CD4-positive, alpha-beta T cell treated with Interleukin-2 at 100 ng/mL for 4 hours (primary cell): ENCODE results near the gene STK11.
A peak's percentile ranks its signal among the peaks of the same experiment; 100 is the strongest.
"Not testable (repeated sequence)": the region's sequence is repeated elsewhere in the genome, so short reads cannot be mapped to it uniquely, and the experiment has no call there.

Experiments used
- DNase-seq: peaks from one replicate; pipeline ENCODE4 v3.0.0-alpha.2; 2020; ENCODE audit warnings: low spot score

The STK11 gene

GRCh38 chr19:1237027-1237659 is 31.6 kb downstream of the STK11 start:
- DNase-seq, result no peak

GRCh38 chr19:1237754-1238368 is 32.3 kb downstream of the STK11 start, which contains the start of gene CBARP:
TSS of gene CBARP (minus strand) at chr19:1238005. CDS start at chr19:1236100, 1,905 bp downstream.
- no peak for DNase-seq

DNA sequence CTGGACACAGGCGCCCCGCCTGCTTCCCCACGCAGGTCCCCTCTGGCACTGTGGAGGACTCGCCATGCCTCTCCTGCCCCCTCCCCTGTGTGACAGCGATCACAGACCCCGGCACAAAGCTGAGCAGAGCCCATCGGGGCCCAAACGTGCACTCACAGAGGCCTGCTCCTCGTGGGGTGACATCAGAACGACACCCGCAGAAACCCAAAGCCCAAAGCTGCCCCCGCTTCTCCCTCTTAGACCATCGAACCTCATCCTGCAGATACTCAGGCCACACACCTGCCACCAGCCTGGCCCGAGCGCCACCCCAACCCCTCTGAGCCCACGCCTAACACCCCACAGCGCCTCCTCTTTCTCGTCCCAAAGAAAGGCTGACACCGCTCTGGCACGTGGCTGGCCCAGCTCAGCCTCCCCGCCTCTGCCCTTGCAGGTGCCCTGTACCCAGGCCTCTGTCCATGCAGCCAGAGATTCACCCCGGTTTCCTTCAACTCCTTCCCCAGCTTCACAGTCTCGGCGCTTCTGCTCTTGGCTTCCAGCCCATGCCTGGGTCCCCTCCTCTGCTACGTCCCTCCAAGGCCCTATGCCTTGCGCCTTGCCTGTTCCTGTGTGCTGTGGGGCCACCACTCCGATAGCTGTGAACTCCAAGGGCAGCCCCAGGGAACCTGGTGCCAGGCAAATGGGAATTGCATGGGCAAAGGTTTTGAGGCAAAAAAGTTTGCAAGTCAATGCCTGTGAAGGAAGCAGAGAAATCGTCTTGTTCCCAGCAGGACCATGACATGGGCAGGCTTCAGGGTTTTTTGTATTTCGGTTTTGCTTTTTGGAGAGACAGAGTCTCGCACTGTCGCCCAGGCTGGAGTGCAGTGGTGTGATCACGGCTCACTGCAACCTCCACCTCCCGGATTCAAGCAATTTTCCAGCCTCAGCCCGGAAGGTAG is 33.1 kb downstream of the STK11 start:
- no peak for DNase-seq

DNA sequence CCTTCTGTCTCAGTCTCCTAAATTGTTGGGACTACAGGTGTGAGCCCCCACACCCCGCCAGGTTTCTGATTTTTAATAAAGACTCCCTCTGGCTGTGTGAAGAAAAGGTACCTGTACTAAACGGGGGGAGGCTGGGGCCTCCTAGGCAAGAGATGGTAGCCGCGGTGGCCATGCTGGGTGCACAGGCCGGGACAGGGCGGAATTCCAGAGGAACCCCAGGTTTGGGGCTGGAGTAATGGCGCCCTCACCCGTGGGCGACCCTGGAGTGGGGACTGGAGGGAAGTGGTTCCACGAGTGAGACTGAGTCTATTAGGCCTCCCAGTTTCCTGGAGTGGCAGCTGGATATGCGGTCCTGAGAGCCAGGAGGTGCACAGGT is 33.8 kb downstream of the STK11 start:
- DNase-seq, result no peak

DNA sequence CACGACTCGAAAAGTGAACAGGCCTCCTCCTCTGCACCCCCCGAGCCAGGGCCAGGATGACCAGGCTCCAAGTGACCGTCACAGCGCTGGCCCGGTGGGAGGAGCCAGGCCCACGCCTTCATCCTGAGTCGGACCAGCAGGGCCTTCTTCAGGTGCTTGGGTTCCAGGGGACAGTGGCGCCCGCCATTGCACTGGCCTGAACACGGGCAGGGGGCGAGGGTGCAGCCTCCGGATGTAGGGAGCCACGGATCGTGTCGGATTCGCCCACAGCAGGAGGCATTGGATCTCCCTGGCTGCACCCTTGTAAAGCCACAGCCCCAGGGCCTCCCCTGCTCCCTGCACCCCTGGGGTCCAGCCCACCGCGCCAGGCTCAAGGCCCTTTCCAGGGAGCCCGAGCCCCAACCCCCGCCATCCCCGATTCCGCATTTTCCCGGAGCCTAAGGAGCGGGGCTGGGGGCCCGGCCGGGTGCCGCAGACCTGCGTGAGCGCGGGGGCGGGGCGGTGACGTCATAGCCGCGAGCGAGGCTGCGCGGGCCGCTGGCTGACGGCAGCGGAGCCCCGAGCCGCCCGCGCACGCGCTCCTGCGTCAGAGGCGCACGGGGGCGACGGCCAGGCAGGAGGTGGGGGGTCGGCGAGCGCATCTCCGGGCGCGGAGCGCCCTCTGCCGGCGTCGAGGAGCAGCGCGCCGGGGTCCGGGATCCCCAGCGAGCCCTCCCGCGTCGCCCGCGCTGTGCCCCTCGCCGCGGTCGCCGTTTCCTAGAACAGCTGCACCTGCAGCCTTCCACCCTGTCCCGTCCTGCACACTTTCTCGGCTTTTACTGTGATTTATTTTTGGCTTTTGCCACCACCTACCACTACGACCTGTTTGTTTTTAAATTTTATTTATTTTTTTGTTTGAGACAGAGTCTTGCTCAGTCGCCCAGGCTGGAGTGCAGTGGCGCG is 34.5 kb downstream of the STK11 start:
- peak; percentile 89 for DNase-seq

GRCh38 chr19:1240925-1241324 is 35.3 kb downstream of the STK11 start:
- no peak for DNase-seq

- DNase-seq, result peak; percentile 91
Measured at GRCh38 chr19:1241417-1242095, 36.0 kb downstream of the STK11 start, which contains the start of gene ATP5F1D. TSS of gene ATP5F1D (plus strand) at chr19:1241751. CDS start at chr19:1241851, 100 bp downstream.

GRCh38 chr19:1243768-1244692 is 38.5 kb downstream of the STK11 start:
- DNase-seq, result peak; percentile 87

- peak; percentile 29 for DNase-seq
Measured at GRCh38 chr19:1244693-1245451, 39.3 kb downstream of the STK11 start.

DNA sequence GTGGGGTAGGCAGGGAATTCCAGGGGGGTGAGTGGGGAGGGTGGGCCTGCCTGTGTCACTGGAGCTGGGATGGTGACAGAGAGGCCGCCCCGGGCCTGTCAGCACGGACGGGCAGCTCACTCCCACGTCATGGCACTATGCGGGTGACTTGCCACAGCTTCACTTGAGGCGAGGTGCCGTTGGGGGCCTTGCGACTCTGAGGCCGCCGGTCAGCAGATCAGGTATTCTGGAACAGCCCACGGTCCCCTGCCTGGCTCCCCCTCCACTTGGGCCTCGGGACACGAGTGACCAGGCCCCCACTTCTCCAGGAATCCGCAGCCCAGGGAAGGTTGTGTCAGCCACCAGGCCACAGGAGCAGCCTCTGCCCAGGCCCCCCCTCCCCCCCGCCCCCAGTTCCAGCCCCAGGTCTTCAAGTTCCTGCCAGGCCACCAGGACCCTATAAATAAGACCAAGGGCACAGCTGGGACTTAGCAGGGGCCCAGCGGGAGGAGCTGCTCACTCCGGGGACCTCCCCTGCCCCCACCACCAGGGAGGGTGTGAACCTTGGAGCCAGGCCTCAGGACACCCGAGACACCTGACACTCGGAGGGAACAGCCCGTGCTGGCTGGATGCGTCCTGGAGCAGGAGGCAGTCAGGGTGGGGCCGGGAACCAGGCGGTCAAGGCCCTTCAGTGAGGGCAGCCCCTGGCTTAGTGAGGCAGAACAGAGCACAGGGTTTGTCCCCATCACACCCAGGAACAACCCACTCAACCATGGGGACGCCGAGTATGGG is 40.1 kb downstream of the STK11 start:
- DNase-seq, result no peak

- not testable (repeated sequence) for DNase-seq
Measured at GRCh38 chr19:1246265-1247087, 40.9 kb downstream of the STK11 start.

DNA sequence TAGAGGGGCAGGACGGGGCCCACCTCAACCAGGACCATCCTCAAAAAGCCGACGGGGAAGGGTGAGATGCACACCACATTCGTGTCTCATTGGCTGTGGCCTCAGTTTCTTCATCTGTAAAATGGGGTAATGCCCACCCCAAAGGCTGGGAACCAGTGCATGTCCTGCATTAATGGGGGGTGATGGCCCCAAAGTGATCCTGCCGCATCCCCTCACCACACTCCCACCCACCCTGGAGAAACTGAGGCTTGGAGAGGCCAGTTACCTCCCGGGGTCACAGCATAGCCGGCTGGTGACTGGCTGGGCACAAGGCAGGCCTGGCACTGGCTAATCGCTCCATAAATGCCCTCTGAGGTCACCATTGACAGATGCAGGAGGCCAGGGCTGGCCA is 42.2 kb downstream of the STK11 start:
- no peak for DNase-seq

- DNase-seq, result peak; percentile 70
Measured at GRCh38 chr19:1248139-1248785, 42.7 kb downstream of the STK11 start, which contains the start of gene MIDN. TSS of gene MIDN (plus strand) at chr19:1248583. CDS start at chr19:1250297, 1,714 bp downstream.

- peak; percentile 85 for DNase-seq
Measured at GRCh38 chr19:1248786-1249297, 43.3 kb downstream of the STK11 start.

GRCh38 chr19:1249298-1249989 is 43.9 kb downstream of the STK11 start:
- DNase-seq, result peak; percentile 94

- DNase-seq, result no peak
Measured at GRCh38 chr19:1249990-1250436, 44.4 kb downstream of the STK11 start.
